Spleen (tissue), 11 donors: ENCODE data around the gene ZNF264. TPM values are rescaled to one million over a fixed set of nuclear protein-coding genes. Genes with fewer than 3 reads are reported as not detected.
"Not testable (repeated sequence)": the region's sequence is repeated elsewhere in the genome, so short reads cannot be mapped to it uniquely, and the experiment has no call there.

Experiments
- DNase-seq: peaks from one replicate; pipeline ENCODE4 v3.0.0-alpha.2; 2020
- H3K27ac ChIP-seq, 8 donors: fragments of 200-600 bp; sonication (generic) in 7 of 8; 1 replicate in 4 of 8; 2 replicates in 4 of 8; pipeline versions ENCODE4 v1.5.0 to v1.8.0; 2016 to 2021; ENCODE audit warnings: inconsistent platforms in 4 of 8, mild to moderate bottlenecking in 4 of 8, moderate library complexity in 1 of 8
- H3K27me3 ChIP-seq, 7 donors: fragments of 200-600 bp; sonication (generic) in 6 of 7; replicated peaks in 1 of 7; 1 replicate in 4 of 7; 2 replicates in 3 of 7; pipeline versions ENCODE4 v1.5.0 to v1.8.0; 2016 to 2021; ENCODE audit warnings: inconsistent platforms in 3 of 7, mild to moderate bottlenecking in 1 of 7
- H3K36me3 ChIP-seq, 6 donors: fragments of 200-600 bp; sonication (generic) in 5 of 6; 1 replicate in 4 of 6; 2 replicates in 2 of 6; pipeline versions ENCODE4 v1.5.0 to v1.8.0; 2016 to 2021; ENCODE audit warnings: inconsistent platforms in 2 of 6
- H3K4me1 ChIP-seq, 6 donors: fragments of 200-600 bp; sonication (generic) in 5 of 6; 1 replicate in 3 of 6; 2 replicates in 3 of 6; pipeline versions ENCODE4 v1.5.0 to v1.8.0; 2016 to 2021; ENCODE audit warnings: inconsistent platforms in 3 of 6
- H3K4me3 ChIP-seq, 8 donors: fragments of 200-600 bp; sonication (generic) in 7 of 8; 1 replicate in 4 of 8; 2 replicates in 4 of 8; pipeline versions ENCODE4 v1.5.0 to v1.8.0; 2016 to 2021; ENCODE audit warnings: inconsistent platforms in 4 of 8, mild to moderate bottlenecking in 4 of 8, moderate library complexity in 2 of 8
- H3K9me3 ChIP-seq, 8 donors: fragments of 200-600 bp; sonication (generic) in 7 of 8; 1 replicate in 4 of 8; 2 replicates in 4 of 8; pipeline versions ENCODE4 v1.5.0 to v1.8.0; 2016 to 2021; ENCODE audit warnings: inconsistent platforms in 4 of 8
- CTCF ChIP-seq, 11 experiments: fragments of 200-600 bp in 7 of 11; fragments of 450-650 bp in 4 of 11; sonication (generic) in 4 of 11; IDR thresholded peaks in 8 of 11; conservative IDR thresholded peaks in 3 of 11; 1 replicate in 7 of 11; 2 replicates in 4 of 11; pipeline versions ENCODE4 v1.4.0 to v1.8.0; 2016 to 2021; ENCODE audit warnings: antibody characterized with exemption in 11 of 11, inconsistent platforms in 4 of 11, mild to moderate bottlenecking in 1 of 11
- POLR2A ChIP-seq, 3 donors: fragments of 450-650 bp; IDR thresholded peaks; one replicate each; pipeline ENCODE4 v1.5.1; 2017; ENCODE audit warnings: antibody characterized with exemption in 3 of 3, mild to moderate bottlenecking in 1 of 3
- POLR2AphosphoS5 ChIP-seq, 3 donors: sonication (generic); formaldehyde crosslinking; IDR thresholded peaks; one replicate each; pipeline ENCODE4 v1.5.1; 2017; ENCODE audit warnings: antibody characterized with exemption in 3 of 3
- WGBS, 5 donors: extraction: QIAGEN DNeasy Blood & Tissue Kit in 3 of 5; methylation state at CpG; one replicate each; pipeline versions ENCODE4 v1.1.5 to v1.1.7; 2013 to 2018; 5-methylcytosine and 5-hydroxymethylcytosine counted together
- intact Hi-C: fragments of 100-400 bp; cut with DNase I; formaldehyde crosslinking; loops from one replicate; pipeline ENCODE4 v1.15.0; 2023; ENCODE audit warnings: low total_unique reads
- polyA plus RNA-seq, 3 donors: library from polyadenylated mRNA; stranded (reverse); fragments of 200-250 nt; gene quantifications; one replicate each; pipeline ENCODE4 v1.2.1, GENCODE V29; 2013
- total RNA-seq, 7 donors: library from RNA; depleted of rRNA in 3 of 7; stranded (reverse); fragments of >200 nt in 3 of 7; fragmentation: NEBNext Ultra II Directional in 4 of 7; extraction: Animal tissue kit (Norgen Biotek cat#: 25700) in 4 of 7; gene quantifications; one replicate each; pipeline versions ENCODE4 v1.1.0 to v1.2.1, GENCODE V29; 2016 to 2021
- donor health status: healthy with polysubstance abuse.
- donor health status: DM: no; HTN: no; CAD: no; lungs with moderate emphysema.
- donor health status: DM: no; HTN: no; CAD: no.
- donor health status: Bipolar disorder and iron deficiency.
- donor health status: healthy.
- donor health status: DM: no; HTN: no; CAD: no.
- donor health status: DM: yes; HTN: yes; CAD: no.

ZNF264 gene
- total and polyA plus RNA-seq, 10 donors: 3.8 to 68.9 (median 54.3) TPM

- H3K27ac ChIP-seq: no peak overlapping the region
- no peak overlapping the region for H3K4me3 ChIP-seq
- H3K27me3 ChIP-seq: no peaks in the 10 kb centered on the region
- no peak for DNase-seq
- WGBS, 5 donors: 81 to 99% (median 87%) methylated on average over 6 of the region's 6 CpGs
- TF ChIP-seq POLR2AphosphoS5 (IDR thresholded peaks at IDR 0.05): no peak
- H3K36me3 ChIP-seq: peaks cover 0 to 98% (median 85%) of the 10 kb centered on the region in 6 donors
- peaks cover 0 to 3% (median 0%) of the 10 kb centered on the region in 6 donors for H3K4me1 ChIP-seq
- intact Hi-C loops: no loop called here
- H3K9me3 ChIP-seq: peaks cover 0 to 4% (median 0%) of the 10 kb centered on the region in 8 donors
These were observed 57.3 kb downstream of the ZNF264 start for GRCh38 chr19:57248646-57249045.

GRCh38 chr19:57249329-57249728 is 58.0 kb downstream of the ZNF264 start:
- Histone ChIP-seq H3K4me3 (no peak overlapping the region), H3K36me3 (peaks cover 0 to 98% (median 87%) of the 10 kb centered on the region in 6 donors)

GRCh38 chr19:57253767-57254166 is 62.5 kb downstream of the ZNF264 start:
- H3K4me1 ChIP-seq, H3K4me3 ChIP-seq, H3K27me3 ChIP-seq, H3K27ac ChIP-seq, DNase-seq, intact Hi-C loops: not testable (repeated sequence)
- WGBS, 5 donors: 87 to 99% (median 96%) methylated on average over 10 to 11 of the region's 11 CpGs
- Histone ChIP-seq H3K36me3 (peaks cover 0 to 80% (median 60%) of the 10 kb centered on the region in 6 donors), H3K9me3 (peaks cover 0 to 15% (median 0%) of the 10 kb centered on the region in 8 donors)

More at GRCh38 chr19:57249329-57249728, 58.0 kb downstream of the ZNF264 start:
- WGBS, 5 donors: 65 to 97% (median 88%) methylated on average over 1 of the region's 1 CpG
- intact Hi-C loops: no loop called here
- Histone ChIP-seq H3K27ac (no peak overlapping the region), H3K4me1 (no peaks in the 10 kb centered on the region), H3K9me3 (peaks cover 0 to 9% (median 0%) of the 10 kb centered on the region in 8 donors), H3K27me3 (no peaks in the 10 kb centered on the region)
- no peak for DNase-seq
- TF ChIP-seq CTCF (IDR thresholded peaks at IDR 0.05 in 8 of 11, conservative IDR thresholded peaks at IDR 0.05 in 3 of 11) (no peak), POLR2A (IDR thresholded peaks at IDR 0.05) (no peak), POLR2AphosphoS5 (IDR thresholded peaks at IDR 0.05) (no peak)

- WGBS, 5 donors: 90 to 96% (median 93%) methylated on average over 3 of the region's 3 CpGs
- Histone ChIP-seq H3K27ac (no peak overlapping the region), H3K4me3 (no peak overlapping the region), H3K36me3 (peaks cover 0 to 41% (median 3%) of the 10 kb centered on the region in 6 donors), H3K27me3 (no peaks in the 10 kb centered on the region), H3K4me1 (no peaks in the 10 kb centered on the region), H3K9me3 (no peaks in the 10 kb centered on the region)
- no peak for TF ChIP-seq CTCF (IDR thresholded peaks at IDR 0.05 in 8 of 11, conservative IDR thresholded peaks at IDR 0.05 in 3 of 11)
- no peak for TF ChIP-seq POLR2AphosphoS5 (IDR thresholded peaks at IDR 0.05)
- no peak for TF ChIP-seq POLR2A (IDR thresholded peaks at IDR 0.05)
- intact Hi-C loops: no loop called here
- no peak for DNase-seq
These were observed 70.7 kb downstream of the ZNF264 start for GRCh38 chr19:57262044-57262443.

GRCh38 chr19:57263244-57263741 is 72.0 kb downstream of the ZNF264 start:
- no peaks in the 10 kb centered on the region for H3K4me1 ChIP-seq
- no peak overlapping the region for H3K27ac ChIP-seq
- H3K36me3 ChIP-seq: peaks cover 0 to 36% (median 3%) of the 10 kb centered on the region in 6 donors
- TF ChIP-seq CTCF (IDR thresholded peaks at IDR 0.05 in 8 of 11, conservative IDR thresholded peaks at IDR 0.05 in 3 of 11): no peak
- TF ChIP-seq POLR2A (IDR thresholded peaks at IDR 0.05): no peak
- TF ChIP-seq POLR2AphosphoS5 (IDR thresholded peaks at IDR 0.05): no peak
- H3K4me3 ChIP-seq: no peak overlapping the region
- H3K9me3 ChIP-seq: no peaks in the 10 kb centered on the region
- no peak for DNase-seq
- H3K27me3 ChIP-seq: no peaks in the 10 kb centered on the region
- intact Hi-C loops: no loop called here
- WGBS, 5 donors: 86 to 100% (median 94%) methylated on average over 1 of the region's 1 CpG
